Activated CD8-positive, alpha-beta memory T cell treated with anti-CD3 and anti-CD28 coated beads for 1 hour (primary cell): ENCODE measurements around the gene EDC3.
"Not testable (repeated sequence)": the region's sequence is repeated elsewhere in the genome, so short reads cannot be mapped to it uniquely, and the experiment has no call there.

Experiments used
- DNase-seq, 2 donors: peaks; one replicate each; pipeline ENCODE4 v3.0.0-alpha.2; 2020; ENCODE audit warnings: low read depth in 1 of 2; ENCODE audit errors: extremely low read depth in 1 of 2

The EDC3 gene

GRCh38 chr15:74710319-74711094 is 14.7 kb upstream of the EDC3 start:
- no peak for DNase-seq

GRCh38 chr15:74709892-74710291 is 14.1 kb upstream of the EDC3 start:
- DNase-seq: no peak

- DNase-seq: no peak
Observed at GRCh38 chr15:74709011-74709410, 13.2 kb upstream of the EDC3 start.

- no peak for DNase-seq
Observed at GRCh38 chr15:74696808-74697207, 984 bp upstream of the EDC3 start.

GRCh38 chr15:74696398-74696729 is 540 bp upstream of the EDC3 start:
- DNase-seq: no peak

GRCh38 chr15:74692327-74692726 is 3.5 kb downstream of the EDC3 start:
- no peak for DNase-seq

GRCh38 chr15:74683758-74684157 is 12.1 kb downstream of the EDC3 start:
- DNase-seq: no peak

GRCh38 chr15:74682954-74683353 is 12.9 kb downstream of the EDC3 start:
- DNase-seq: no peak

- DNase-seq: no peak
Observed at GRCh38 chr15:74680456-74680855, 15.4 kb downstream of the EDC3 start.

GRCh38 chr15:74676801-74677200 is 19.0 kb downstream of the EDC3 start:
- DNase-seq: no peak

GRCh38 chr15:74674161-74674560 is 21.7 kb downstream of the EDC3 start:
- DNase-seq: no peak

- no peak for DNase-seq
Observed at GRCh38 chr15:74669627-74670026, 26.2 kb downstream of the EDC3 start.

GRCh38 chr15:74667975-74668374 is 27.8 kb downstream of the EDC3 start:
- DNase-seq: no peak

GRCh38 chr15:74664670-74665069 is 31.2 kb downstream of the EDC3 start:
- DNase-seq: no peak

GRCh38 chr15:74664028-74664616 is 31.7 kb downstream of the EDC3 start:
- no peak for DNase-seq

- DNase-seq: no peak
Observed at GRCh38 chr15:74663303-74664027, 32.4 kb downstream of the EDC3 start.

GRCh38 chr15:74662064-74662860 is 33.6 kb downstream of the EDC3 start:
- DNase-seq: no peak

GRCh38 chr15:74661280-74661679 is 34.5 kb downstream of the EDC3 start:
- DNase-seq: not testable (repeated sequence)

GRCh38 chr15:74657846-74658245 is 38.0 kb downstream of the EDC3 start:
- no peak for DNase-seq

- no peak for DNase-seq
Observed at GRCh38 chr15:74656935-74657535, 38.8 kb downstream of the EDC3 start.

- DNase-seq: no peak
Observed at GRCh38 chr15:74655424-74655823, 40.4 kb downstream of the EDC3 start.
